ENCODE data around the gene NR1D2. TPM values are rescaled to one million over a fixed set of nuclear protein-coding genes. Genes with fewer than 3 reads are reported as not detected.

NR1D2 gene
- total RNA-seq, 4 donors from 2014 or later: 27.3 to 68.2 (median 52.8) TPM

- Histone ChIP-seq H3K9me3 (no peaks in the 10 kb centered on the region), H3K4me1 (peaks cover 0 to 6% (median under 1%) of the 10 kb centered on the region in 4 donors), H3K4me3 (no peak overlapping the region), H3K27ac (no peak overlapping the region), H3K36me3 (peaks cover 0 to 13% (median 0%) of the 10 kb centered on the region in 3 donors), H3K27me3 (no peaks in the 10 kb centered on the region)
- TF ChIP-seq EP300 (IDR thresholded peaks at IDR 0.05) (no peak), CTCF (IDR thresholded peaks at IDR 0.05) (no peak), POLR2A (IDR thresholded peaks at IDR 0.05) (no peak)
- DNase-seq (ENCODE audit: low spot score in 2 of 2): no peak
- WGBS, 2 donors: 45 to 48% methylated on average over 1 of the region's 1 CpG
Observed at GRCh38 chr3:23985747-23986544, 40.9 kb downstream of the NR1D2 start.

- WGBS, 2 donors: 74 to 76% methylated on average over 8 of the region's 8 CpGs
- TF ChIP-seq POLR2A (IDR thresholded peaks at IDR 0.05) (no peak), EP300 (IDR thresholded peaks at IDR 0.05) (no peak), CTCF (IDR thresholded peaks at IDR 0.05) (no peak)
- Histone ChIP-seq H3K27me3 (no peaks in the 10 kb centered on the region), H3K36me3 (peaks cover 0 to under 1% (median 0%) of the 10 kb centered on the region in 3 donors), H3K4me1 (peaks cover 0 to 20% (median 7%) of the 10 kb centered on the region in 4 donors), H3K27ac (no peak overlapping the region), H3K4me3 (no peak overlapping the region), H3K9me3 (no peaks in the 10 kb centered on the region)
- no peak for DNase-seq (ENCODE audit: low spot score in 2 of 2)
Observed at GRCh38 chr3:23987356-23987755, 42.3 kb downstream of the NR1D2 start.

GRCh38 chr3:23991306-23991682, 46.2 kb downstream of the NR1D2 start:
- no peak for TF ChIP-seq CTCF (IDR thresholded peaks at IDR 0.05)
- TF ChIP-seq POLR2A (IDR thresholded peaks at IDR 0.05): no peak
- no peak for TF ChIP-seq EP300 (IDR thresholded peaks at IDR 0.05)
- H3K36me3 ChIP-seq: no peaks in the 10 kb centered on the region
- no peak overlapping the region for H3K4me3 ChIP-seq
- peak overlapping the region in 3 of 4 donors; percentile 32 to 68 (median 63) for H3K27ac ChIP-seq
- 28 to 52% methylated on average over 3 of the region's 3 CpGs for WGBS, 2 donors
- no peaks in the 10 kb centered on the region for H3K9me3 ChIP-seq
- DNase-seq (ENCODE audit: low spot score in 2 of 2): no peak
- peaks cover 0 to 42% (median 13%) of the 10 kb centered on the region in 4 donors for H3K4me1 ChIP-seq
- H3K27me3 ChIP-seq: no peaks in the 10 kb centered on the region

- Histone ChIP-seq H3K36me3 (no peaks in the 10 kb centered on the region), H3K27ac (peak overlapping the region in 3 of 4 donors; percentile 32 to 68 (median 63)), H3K4me1 (peaks cover 0 to 42% (median 13%) of the 10 kb centered on the region in 4 donors), H3K4me3 (no peak overlapping the region), H3K9me3 (no peaks in the 10 kb centered on the region), H3K27me3 (no peaks in the 10 kb centered on the region)
- TF ChIP-seq CTCF (IDR thresholded peaks at IDR 0.05) (no peak), EP300 (IDR thresholded peaks at IDR 0.05) (peak in 1 of 2 donors; percentile 20)
- 33 to 40% methylated on average over 9 of the region's 9 CpGs for WGBS, 2 donors
- DNase-seq (ENCODE audit: low spot score in 2 of 2): no peak
Observed at GRCh38 chr3:23991683-23992628, 46.9 kb downstream of the NR1D2 start.
